HepG2 (cell line): Measurements from ENCODE around the gene RAB40C. TPM values are rescaled to one million over a fixed set of nuclear protein-coding genes. Genes with fewer than 3 reads are reported as not detected.
A peak's percentile ranks its signal among the peaks of the same experiment; 100 is the strongest.

ENCODE experiments used
- ADNP ChIP-seq: sonication (generic); formaldehyde crosslinking; IDR thresholded peaks from 2 replicates; pipeline ENCODE4 v1.4.0; 2020; ENCODE audit warnings: missing genetic modification reagents
- ATF7 ChIP-seq, 2 experiments: fragments of 450-650 bp in 1 of 2; sonication (generic) in 1 of 2; formaldehyde crosslinking in 1 of 2; IDR thresholded peaks; 2 replicates each; pipeline versions ENCODE4 v1.4.0 to v1.6.1; 2016 to 2020; ENCODE audit warnings: antibody characterized with exemption in 1 of 2, mild to moderate bottlenecking in 1 of 2, missing genetic modification reagents in 1 of 2
- ATRX ChIP-seq: sonication (generic); formaldehyde crosslinking; IDR thresholded peaks from 2 replicates; pipeline ENCODE4 v1.4.0; 2020; ENCODE audit warnings: missing genetic modification reagents, borderline replicate concordance
- DDIT3 ChIP-seq: sonication (generic); formaldehyde crosslinking; IDR thresholded peaks from 2 replicates; pipeline ENCODE4 v1.4.0; 2020; ENCODE audit warnings: mild to moderate bottlenecking, missing genetic modification reagents
- FOXO1 ChIP-seq: sonication (generic); formaldehyde crosslinking; IDR thresholded peaks from 2 replicates; pipeline ENCODE4 v1.4.0; 2020; ENCODE audit warnings: missing genetic modification reagents
- HNF1B ChIP-seq: sonication (generic); formaldehyde crosslinking; IDR thresholded peaks from 2 replicates; pipeline ENCODE4 v1.5.1; 2020; ENCODE audit warnings: mild to moderate bottlenecking, moderate library complexity, missing genetic modification reagents
- KMT2A ChIP-seq: sonication (generic); formaldehyde crosslinking; IDR thresholded peaks from 2 replicates; pipeline ENCODE4 v1.4.0; 2020; ENCODE audit warnings: missing genetic modification reagents
- MYNN ChIP-seq: sonication (generic); formaldehyde crosslinking; IDR thresholded peaks from 2 replicates; pipeline ENCODE4 v1.4.0; 2020; ENCODE audit warnings: mild to moderate bottlenecking, low read depth, missing genetic modification reagents
- NFIB ChIP-seq: sonication (generic); formaldehyde crosslinking; IDR thresholded peaks from 2 replicates; pipeline ENCODE4 v1.9.0; 2021; ENCODE audit warnings: missing genetic modification reagents, mild to moderate bottlenecking, borderline replicate concordance
- NR1H2 ChIP-seq: sonication (generic); formaldehyde crosslinking; IDR thresholded peaks from 2 replicates; pipeline ENCODE4 v1.8.1; 2022; ENCODE audit warnings: low read depth, missing genetic modification reagents, borderline replicate concordance
- PBX2 ChIP-seq: IDR thresholded peaks from 2 replicates; pipeline ENCODE4 v1.6.1; 2016; ENCODE audit warnings: control low read depth
- SALL1 ChIP-seq: sonication (generic); formaldehyde crosslinking; IDR thresholded peaks from 2 replicates; pipeline ENCODE4 v1.8.0; 2022; ENCODE audit warnings: mild to moderate bottlenecking, missing genetic modification reagents
- SIN3A ChIP-seq: IDR thresholded peaks from 2 replicates; pipeline ENCODE4 v1.6.1; 2011; ENCODE audit warnings: low read depth, mild to moderate bottlenecking, control low read depth, low read length, borderline replicate concordance
- SRF ChIP-seq: IDR thresholded peaks from 2 replicates; pipeline ENCODE4 v1.6.1; 2011; ENCODE audit warnings: mild to moderate bottlenecking, low read depth, low read length, moderate library complexity
- SRSF9 ChIP-seq: fragments of 200-400 bp; formaldehyde crosslinking; IDR thresholded peaks from 2 replicates; pipeline ENCODE4 v1.6.1; 2018; ENCODE audit warnings: borderline replicate concordance, mild to moderate bottlenecking, low read depth, low read length; ENCODE audit not compliant: insufficient read depth, poor library complexity, severe bottlenecking
- ZBED4 ChIP-seq: sonication (generic); formaldehyde crosslinking; IDR thresholded peaks from 2 replicates; pipeline ENCODE4 v1.4.0; 2020; ENCODE audit warnings: missing genetic modification reagents, borderline replicate concordance
- ZBTB38 ChIP-seq: sonication (generic); formaldehyde crosslinking; IDR thresholded peaks from 2 replicates; pipeline ENCODE4 v1.5.1; 2020; ENCODE audit warnings: mild to moderate bottlenecking, missing genetic modification reagents
- ZFY ChIP-seq: sonication (generic); formaldehyde crosslinking; IDR thresholded peaks from 2 replicates; pipeline ENCODE4 v1.4.0; 2020; ENCODE audit warnings: missing genetic modification reagents
- ZKSCAN1 ChIP-seq: fragments of 150-350 bp; IDR thresholded peaks from 2 replicates; pipeline ENCODE4 v1.6.1; 2014; ENCODE audit warnings: low read length
- ZNF121 ChIP-seq: sonication (generic); formaldehyde crosslinking; IDR thresholded peaks from 2 replicates; pipeline ENCODE4 v1.5.0; 2020; ENCODE audit warnings: mild to moderate bottlenecking, missing genetic modification reagents
- ZNF224 ChIP-seq: sonication (generic); formaldehyde crosslinking; IDR thresholded peaks from 2 replicates; pipeline ENCODE4 v1.5.0; 2020; ENCODE audit warnings: mild to moderate bottlenecking, missing genetic modification reagents
- ZNF253 ChIP-seq: sonication (generic); formaldehyde crosslinking; IDR thresholded peaks from 2 replicates; pipeline ENCODE4 v1.8.0; 2022; ENCODE audit warnings: mild to moderate bottlenecking, missing genetic modification reagents, borderline replicate concordance
- ZNF724P ChIP-seq: sonication (generic); formaldehyde crosslinking; IDR thresholded peaks from 2 replicates; pipeline ENCODE4 v1.8.0; 2022; ENCODE audit warnings: missing genetic modification reagents, borderline replicate concordance
- ZNF749 ChIP-seq: sonication (generic); formaldehyde crosslinking; IDR thresholded peaks from 2 replicates; pipeline ENCODE4 v1.8.0; 2022; ENCODE audit warnings: mild to moderate bottlenecking, missing genetic modification reagents, moderate library complexity, borderline replicate concordance
- polyA plus RNA-seq, 8 experiments: library from polyadenylated mRNA; depleted of rRNA in 3 of 8; stranded (reverse) in 7 of 8; unstranded in 1 of 8; fragments of >200 nt; fragmentation: Illumina TruSeq in 4 of 8; extraction: Trizol in 4 of 8; gene quantifications; 2 replicates each; pipeline versions ENCODE4 v1.2.1 to v1.2.3, GENCODE V29; 2011 to 2016; ENCODE audit warnings: low read depth in 4 of 8, missing spikeins in 1 of 8, mixed read lengths in 1 of 8; ENCODE audit not compliant: insufficient read depth in 1 of 8
- total RNA-seq, 5 experiments: library from RNA; depleted of rRNA; stranded (reverse); fragments of >200 nt; fragmentation: Illumina TruSeq; extraction: Trizol; gene quantifications; 2 replicates each; pipeline ENCODE4 v1.2.3, GENCODE V29; 2016; ENCODE audit warnings: low read depth in 1 of 5

The RAB40C gene
- total and polyA plus RNA-seq, 2 of the 13 experiments (the other 11 are each of a cell fraction or from before 2014, with no cell fraction given) = 7.7 to 11.5 TPM

GRCh38 chr16:630249-630814 lies 40.5 kb downstream of the RAB40C start (continued):
- TF ChIP-seq ZBTB38 (CRISPR knock-in tag) (no peak), MYNN (CRISPR knock-in tag) (no peak), ATRX (no peak), NFIB (CRISPR knock-in tag) (no peak), DDIT3 (CRISPR knock-in tag) (no peak), ZFY (CRISPR knock-in tag) (peak; percentile 73), ADNP (no peak), KMT2A (no peak; the same call in 1 of the 2 replicates), ZBED4 (no peak), ZNF724P (CRISPR knock-in tag) (no peak), ZNF749 (CRISPR knock-in tag) (0 out of 2 replicates have a peak, but pooled peaks have one; percentile 1), NR1H2 (CRISPR knock-in tag) (no peak), ZNF224 (CRISPR knock-in tag) (no peak), HNF1B (CRISPR knock-in tag) (no peak; the same call in 1 of the 2 replicates), SRSF9 (no peak), FOXO1 (no peak), PBX2 (CRISPR knock-in tag) (no peak), SALL1 (CRISPR knock-in tag) (peak; percentile 41; the same call in 1 of the 2 replicates), ZNF121 (CRISPR knock-in tag) (0 out of 2 replicates have a peak, but pooled peaks have one; percentile 26), ATF7 (IDR thresholded peaks at IDR 0.05) (no peak), ATF7 (CRISPR knock-in tag; IDR thresholded peaks at IDR 0.05) (peak; percentile 21; the same call in 1 of the 2 replicates), ZNF253 (CRISPR knock-in tag) (no peak), ZKSCAN1 (no peak), SIN3A (peak; percentile 4; the same call in 1 of the 2 replicates), SRF (no peak)
